Astrocyte (in vitro differentiated cells and primary cell): ENCODE data around the gene RALGAPA1. TPM values are rescaled to one million over a fixed set of nuclear protein-coding genes. Genes with fewer than 3 reads are reported as not detected.

Experiments used
- DNase-seq: peaks from one replicate; pipeline ENCODE4 v3.0.0-alpha.2; 2010; ENCODE audit warnings: low read depth
- FAIRE-seq: peaks from 2 replicates; lab custom pipeline; 2011; peaks lifted over from hg19 to GRCh38; lab: Jason Lieb, UNC
- H2AFZ ChIP-seq: 2 replicates; pipeline ENCODE4 v1.6.0; 2012; ENCODE audit warnings: low read depth, low read length, inconsistent platforms
- H3K27ac ChIP-seq: 2 replicates; pipeline ENCODE4 v1.5.1; 2011; ENCODE audit warnings: low read depth, low read length, inconsistent platforms
- H3K27me3 ChIP-seq: 2 replicates; pipeline ENCODE4 v1.6.0; 2011; ENCODE audit warnings: low read length, inconsistent platforms; ENCODE audit not compliant: insufficient read depth
- H3K36me3 ChIP-seq: 2 replicates; pipeline ENCODE4 v1.5.1; 2011; ENCODE audit warnings: low read length, inconsistent platforms; ENCODE audit not compliant: insufficient read depth
- H3K4me1 ChIP-seq: 2 replicates; pipeline ENCODE4 v1.5.1; 2011; ENCODE audit warnings: low read length, inconsistent platforms; ENCODE audit not compliant: insufficient read depth
- H3K4me2 ChIP-seq: 2 replicates; pipeline ENCODE4 v1.6.0; 2012; ENCODE audit warnings: low read length, inconsistent platforms
- H3K4me3 ChIP-seq: 2 replicates; pipeline ENCODE4 v1.5.1; 2011; ENCODE audit warnings: low read depth, mild to moderate bottlenecking, low read length, inconsistent platforms; ENCODE audit not compliant: insufficient read depth
- H3K79me2 ChIP-seq: 2 replicates; pipeline ENCODE4 v1.6.0; 2012; ENCODE audit warnings: mild to moderate bottlenecking, low read length, inconsistent platforms; ENCODE audit not compliant: insufficient read depth
- H3K9ac ChIP-seq: 2 replicates; pipeline ENCODE4 v1.6.0; 2012; ENCODE audit warnings: mild to moderate bottlenecking, low read length, inconsistent platforms
- H3K9me3 ChIP-seq: 2 replicates; pipeline ENCODE4 v1.5.1; 2012; ENCODE audit warnings: low read depth, mild to moderate bottlenecking, low read length, inconsistent platforms; ENCODE audit not compliant: insufficient read depth
- H4K20me1 ChIP-seq: 2 replicates; pipeline ENCODE4 v1.6.0; 2012; ENCODE audit warnings: low read length, inconsistent platforms; ENCODE audit not compliant: insufficient read depth
- H3K27ac Mint-ChIP-seq: one replicate; pipeline ENCODE4 v1.8.0; 2021; ENCODE audit warnings: mild to moderate bottlenecking, mixed read lengths; ENCODE audit not compliant: unreplicated experiment
- H3K27me3 Mint-ChIP-seq: one replicate; pipeline ENCODE4 v1.8.0; 2021; ENCODE audit warnings: low read depth, mixed read lengths; ENCODE audit not compliant: unreplicated experiment
- H3K36me3 Mint-ChIP-seq: one replicate; pipeline ENCODE4 v1.8.0; 2021; ENCODE audit warnings: low read depth, mixed read lengths; ENCODE audit not compliant: unreplicated experiment
- H3K4me1 Mint-ChIP-seq: one replicate; pipeline ENCODE4 v1.8.0; 2021; ENCODE audit warnings: low read depth, mixed read lengths; ENCODE audit not compliant: unreplicated experiment
- H3K4me3 Mint-ChIP-seq: one replicate; pipeline ENCODE4 v1.8.0; 2021; ENCODE audit warnings: mild to moderate bottlenecking, moderate library complexity, mixed read lengths; ENCODE audit not compliant: unreplicated experiment
- H3K9me3 Mint-ChIP-seq: one replicate; pipeline ENCODE4 v1.8.0; 2021; ENCODE audit warnings: mild to moderate bottlenecking, mixed read lengths; ENCODE audit not compliant: unreplicated experiment
- EZH2 ChIP-seq: IDR thresholded peaks from 2 replicates; pipeline ENCODE4 v1.6.1; 2012; ENCODE audit warnings: mild to moderate bottlenecking, low read length, inconsistent platforms; ENCODE audit not compliant: insufficient read depth
- total RNA-seq: library from RNA; stranded (reverse); gene quantifications from 2 replicates; pipeline ENCODE4 v1.2.1, GENCODE V29; 2021
- TF ChIP-seq, protein P1 (sequence below): IDR thresholded peaks from 2 replicates; pipeline ENCODE4 v1.5.1; 2011; ENCODE audit warnings: low read depth, mild to moderate bottlenecking, inconsistent platforms, low read length, moderate library complexity; ENCODE audit not compliant: insufficient read depth

Gene RALGAPA1
- total RNA-seq, 1 donor from 2014 or later = 24.8 TPM

DNA sequence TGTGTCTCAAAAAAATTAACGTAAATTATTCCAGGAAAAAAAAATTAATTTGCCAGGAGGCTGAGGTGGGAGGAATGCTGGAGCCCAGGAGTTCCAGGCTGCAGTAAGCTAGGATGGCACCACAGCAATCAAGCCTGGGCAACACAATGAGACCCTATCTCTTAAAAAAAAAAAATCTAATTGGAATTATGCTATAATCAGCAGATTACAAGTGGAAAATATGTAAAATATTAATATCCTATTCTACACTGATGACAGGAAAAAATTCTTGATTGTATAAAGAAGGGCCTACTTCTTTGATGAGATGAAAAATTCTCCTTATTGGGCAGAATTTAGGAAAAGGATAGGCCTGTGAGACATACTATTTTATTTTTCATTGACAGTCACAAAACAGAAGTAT is 114.0 kb downstream of the RALGAPA1 start:
- FAIRE-seq = no peak
- no peak overlapping the region for H3K4me2 ChIP-seq
- H3K36me3 ChIP-seq = no peaks in the 10 kb centered on the region
- no peaks in the 10 kb centered on the region for H3K4me1 ChIP-seq
- H3K27ac ChIP-seq = no peak overlapping the region
- no peaks in the 10 kb centered on the region for H3K9me3 ChIP-seq
- no peak for DNase-seq
- H3K36me3 Mint-ChIP-seq = no peaks in the 10 kb centered on the region
- no peak overlapping the region for H2AFZ ChIP-seq
- H3K27me3 ChIP-seq = no peaks in the 10 kb centered on the region
- H3K79me2 ChIP-seq = no peaks in the 10 kb centered on the region
- no peaks in the 10 kb centered on the region for H3K4me1 Mint-ChIP-seq
- no peak overlapping the region for H3K4me3 ChIP-seq
- no peaks in the 10 kb centered on the region for H3K27me3 Mint-ChIP-seq
- H3K27ac Mint-ChIP-seq = no peak overlapping the region
- no peak overlapping the region for H3K9ac ChIP-seq
- H3K4me3 Mint-ChIP-seq = no peak overlapping the region
- no peaks in the 10 kb centered on the region for H4K20me1 ChIP-seq
- H3K9me3 Mint-ChIP-seq = no peaks in the 10 kb centered on the region
- TF ChIP-seq EZH2 = no peak
- TF ChIP-seq, protein P1, sequence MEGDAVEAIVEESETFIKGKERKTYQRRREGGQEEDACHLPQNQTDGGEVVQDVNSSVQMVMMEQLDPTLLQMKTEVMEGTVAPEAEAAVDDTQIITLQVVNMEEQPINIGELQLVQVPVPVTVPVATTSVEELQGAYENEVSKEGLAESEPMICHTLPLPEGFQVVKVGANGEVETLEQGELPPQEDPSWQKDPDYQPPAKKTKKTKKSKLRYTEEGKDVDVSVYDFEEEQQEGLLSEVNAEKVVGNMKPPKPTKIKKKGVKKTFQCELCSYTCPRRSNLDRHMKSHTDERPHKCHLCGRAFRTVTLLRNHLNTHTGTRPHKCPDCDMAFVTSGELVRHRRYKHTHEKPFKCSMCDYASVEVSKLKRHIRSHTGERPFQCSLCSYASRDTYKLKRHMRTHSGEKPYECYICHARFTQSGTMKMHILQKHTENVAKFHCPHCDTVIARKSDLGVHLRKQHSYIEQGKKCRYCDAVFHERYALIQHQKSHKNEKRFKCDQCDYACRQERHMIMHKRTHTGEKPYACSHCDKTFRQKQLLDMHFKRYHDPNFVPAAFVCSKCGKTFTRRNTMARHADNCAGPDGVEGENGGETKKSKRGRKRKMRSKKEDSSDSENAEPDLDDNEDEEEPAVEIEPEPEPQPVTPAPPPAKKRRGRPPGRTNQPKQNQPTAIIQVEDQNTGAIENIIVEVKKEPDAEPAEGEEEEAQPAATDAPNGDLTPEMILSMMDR = no peak

DNA sequence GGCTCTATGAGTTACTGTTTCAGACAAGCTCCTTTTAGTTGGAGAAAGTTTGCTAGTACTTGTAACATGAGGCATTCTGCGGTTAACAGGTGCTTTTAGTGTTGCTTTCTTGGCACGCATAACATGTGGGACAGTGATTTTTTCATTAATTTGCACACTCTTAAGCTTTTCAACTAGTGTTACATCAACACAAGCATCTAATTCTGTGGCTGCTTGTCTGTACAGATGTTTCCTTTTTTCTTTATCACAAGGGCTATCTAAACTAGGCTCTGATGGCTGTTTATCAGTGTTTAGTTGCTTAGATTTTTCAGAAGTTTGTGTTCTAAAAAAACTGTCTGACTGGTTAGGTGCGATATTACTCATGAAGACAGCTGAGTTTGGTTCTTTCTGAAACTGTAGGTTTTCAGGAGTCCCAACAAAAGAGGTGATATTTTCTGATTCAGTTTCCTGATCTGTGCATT is 120.1 kb downstream of the RALGAPA1 start:
- DNase-seq (no peak), FAIRE-seq (no peak)
- no peaks in the 10 kb centered on the region for H3K4me1 ChIP-seq
- H3K79me2 ChIP-seq = no peaks in the 10 kb centered on the region
- H3K36me3 Mint-ChIP-seq = no peaks in the 10 kb centered on the region
- H3K4me3 Mint-ChIP-seq = no peak overlapping the region
- no peak for TF ChIP-seq EZH2
- TF ChIP-seq, protein P1 = no peak
- no peak overlapping the region for H3K27ac ChIP-seq
- no peak overlapping the region for H3K4me3 ChIP-seq
- no peak overlapping the region for H3K9ac ChIP-seq
- H3K4me1 Mint-ChIP-seq = no peaks in the 10 kb centered on the region
- no peaks in the 10 kb centered on the region for H3K9me3 Mint-ChIP-seq
- no peak overlapping the region for H3K4me2 ChIP-seq
- H3K27me3 ChIP-seq = no peaks in the 10 kb centered on the region
- H3K27ac Mint-ChIP-seq = no peak overlapping the region
- H3K27me3 Mint-ChIP-seq = no peaks in the 10 kb centered on the region
- no peak overlapping the region for H2AFZ ChIP-seq
- H3K9me3 ChIP-seq = no peaks in the 10 kb centered on the region
- H3K36me3 ChIP-seq = peaks cover 3% of the 10 kb centered on the region
- H4K20me1 ChIP-seq = no peaks in the 10 kb centered on the region

DNA sequence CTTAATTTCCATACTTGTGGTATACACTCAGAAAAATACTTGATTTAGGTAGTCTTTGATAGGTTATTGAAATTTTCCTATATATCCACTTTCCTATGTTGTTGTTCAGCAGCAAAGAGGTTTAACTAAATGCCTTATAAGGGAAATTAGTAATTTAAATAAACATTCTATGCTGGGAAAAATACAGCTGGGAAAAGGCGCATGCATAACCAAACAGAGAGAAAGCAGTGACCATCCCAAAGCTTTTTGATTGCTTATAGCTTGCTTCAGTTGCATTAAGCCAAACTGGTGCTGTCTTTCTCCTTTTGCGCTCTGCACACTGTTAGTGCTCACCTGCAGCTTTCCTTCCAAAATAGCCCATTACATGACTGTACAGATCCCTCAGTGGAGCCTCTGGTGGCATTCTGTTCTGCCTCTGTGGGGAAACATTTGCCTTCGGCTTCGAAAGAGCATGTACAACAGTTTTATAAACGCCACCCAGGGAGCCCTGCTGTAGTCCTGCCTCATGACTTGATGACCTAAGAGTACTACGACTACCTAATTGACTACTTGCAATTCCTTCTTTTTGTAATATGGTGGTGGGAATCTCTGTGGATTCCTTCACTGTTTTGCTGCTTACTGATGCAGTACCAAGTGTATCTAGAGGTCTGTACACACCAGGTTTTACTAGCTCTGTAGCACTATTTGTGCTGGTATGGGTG is 120.8 kb downstream of the RALGAPA1 start:
- peaks cover 3% of the 10 kb centered on the region for H3K36me3 ChIP-seq
- Mint-ChIP-seq H3K27me3 (no peaks in the 10 kb centered on the region), H3K27ac (no peak overlapping the region), H3K36me3 (no peaks in the 10 kb centered on the region), H3K9me3 (no peaks in the 10 kb centered on the region), H3K4me1 (no peaks in the 10 kb centered on the region), H3K4me3 (no peak overlapping the region)
- H3K9ac ChIP-seq = no peak overlapping the region
- H2AFZ ChIP-seq = no peak overlapping the region
- no peaks in the 10 kb centered on the region for H4K20me1 ChIP-seq
- no peak overlapping the region for H3K27ac ChIP-seq
- H3K4me2 ChIP-seq = no peak overlapping the region
- H3K4me3 ChIP-seq = no peak overlapping the region
- H3K27me3 ChIP-seq = no peaks in the 10 kb centered on the region
- H3K4me1 ChIP-seq = no peaks in the 10 kb centered on the region
- H3K9me3 ChIP-seq = no peaks in the 10 kb centered on the region
- FAIRE-seq = no peak
- no peaks in the 10 kb centered on the region for H3K79me2 ChIP-seq
- DNase-seq = no peak
- TF ChIP-seq EZH2 = no peak
- TF ChIP-seq, protein P1 = no peak
